HepG2 (cell line): ENCODE results near the gene ZNF488. TPM values are rescaled to one million over a fixed set of nuclear protein-coding genes. Genes with fewer than 3 reads are reported as not detected.

ENCODE experiments used
- ATAC-seq: fragments of 200-7000 bp; cut with Tn5 transposase; 3 replicates; pipeline ENCODE4 v1.9.1; 2020; ENCODE audit warnings: mild to moderate bottlenecking, moderate library complexity
- BruUV-seq: library from RNA; stranded (reverse); fragments of 400-500 nt; replicated peaks from 2 replicates; lab custom pipeline; 2021; lab: Mats Ljungman, UMichigan
- CTCF ChIA-PET: fragments of 300-600 bp; formaldehyde crosslinking; extraction: SDS; loops from one replicate; lab custom pipeline; 2021; ENCODE audit warnings: low total read pairs, inconsistent platforms, low intra/inter-chr PET ratio; lab: Yijun Ruan, JAX
- POLR2A ChIA-PET: fragments of 350-600 bp; sonication (Branson Sonifier 250); formaldehyde crosslinking; loops from one replicate; lab custom pipeline; 2020; ENCODE audit warnings: antibody characterized with exemption, inconsistent platforms; lab: Yijun Ruan, JAX
- DNase-seq: peaks from one replicate; pipeline ENCODE4 v3.0.0-alpha.2; 2015; ENCODE audit warnings: low spot score
- FAIRE-seq: peaks from 3 replicates; lab custom pipeline; 2011; peaks lifted over from hg19 to GRCh38; lab: Jason Lieb, UNC
- H2AFZ ChIP-seq: one replicate; pipeline ENCODE4 v1.6.1; 2011; ENCODE audit warnings: low read length, inconsistent platforms
- H3K27ac ChIP-seq: fragments of 300-600 bp; 3 replicates; pipeline ENCODE4 v1.8.0; 2011; ENCODE audit warnings: mixed run types, mild to moderate bottlenecking, mixed read lengths, low read length, inconsistent platforms; ENCODE audit not compliant: insufficient read depth; ENCODE audit errors: extremely low read length
- H3K27me3 ChIP-seq, 2 experiments: fragments of 200-600 bp in 1 of 2; 2 replicates in 1 of 2; 3 replicates in 1 of 2; pipeline versions ENCODE4 v1.6.0 to v1.8.0; 2011; ENCODE audit warnings: low read length in 2 of 2, mild to moderate bottlenecking in 2 of 2, moderate library complexity in 2 of 2, inconsistent platforms in 1 of 2; ENCODE audit not compliant: insufficient read depth in 2 of 2, control insufficient read depth in 1 of 2
- H3K36me3 ChIP-seq, 2 experiments: fragments of 200-600 bp in 1 of 2; replicated peaks in 1 of 2; 2 replicates in 1 of 2; 3 replicates in 1 of 2; pipeline versions ENCODE4 v1.5.1 to v1.8.0; 2011; ENCODE audit warnings: low read length in 2 of 2, inconsistent platforms in 1 of 2; ENCODE audit not compliant: insufficient read depth in 2 of 2, control insufficient read depth in 1 of 2
- H3K4me1 ChIP-seq: 2 replicates; pipeline ENCODE4 v1.5.1; 2012; ENCODE audit warnings: low read length, inconsistent platforms; ENCODE audit not compliant: insufficient read depth
- H3K4me2 ChIP-seq: 2 replicates; pipeline ENCODE4 v1.6.0; 2011; ENCODE audit warnings: low read depth, low read length, inconsistent platforms
- H3K4me3 ChIP-seq, 3 experiments: fragments of 200-600 bp in 1 of 3; sonication (generic), shearing (Covaris generic) in 1 of 3; replicated peaks in 1 of 3; 2 replicates each; pipeline ENCODE4 v1.5.1; 2011 to 2016; ENCODE audit warnings: low read length in 3 of 3, inconsistent platforms in 2 of 3, low read depth in 2 of 3, mild to moderate bottlenecking in 2 of 3, control low read depth in 1 of 3, mixed read lengths in 1 of 3; ENCODE audit not compliant: insufficient read depth in 1 of 3
- H3K79me2 ChIP-seq: one replicate; pipeline ENCODE4 v1.6.1; 2011; ENCODE audit warnings: low read length, inconsistent platforms; ENCODE audit not compliant: insufficient read depth
- H3K9ac ChIP-seq: 2 replicates; pipeline ENCODE4 v1.6.0; 2011; ENCODE audit warnings: mild to moderate bottlenecking, low read depth, low read length, inconsistent platforms; ENCODE audit not compliant: insufficient read depth
- H3K9me3 ChIP-seq: 2 replicates; pipeline ENCODE4 v1.5.1; 2012; ENCODE audit warnings: mild to moderate bottlenecking, low read length
- H4K20me1 ChIP-seq: 2 replicates; pipeline ENCODE4 v1.6.0; 2011; ENCODE audit warnings: inconsistent platforms, mild to moderate bottlenecking, low read length, moderate library complexity; ENCODE audit not compliant: insufficient read depth
- ADNP ChIP-seq: sonication (generic); formaldehyde crosslinking; IDR thresholded peaks from 2 replicates; pipeline ENCODE4 v1.4.0; 2020; ENCODE audit warnings: missing genetic modification reagents
- JUNB ChIP-seq: sonication (generic); formaldehyde crosslinking; IDR thresholded peaks from 2 replicates; pipeline ENCODE4 v1.8.0; 2022; ENCODE audit warnings: missing genetic modification reagents, mild to moderate bottlenecking, borderline replicate concordance
- KDM1A ChIP-seq: IDR thresholded peaks from 2 replicates; pipeline ENCODE4 v1.6.1; 2016; ENCODE audit warnings: missing compliant biosample characterization
- KDM6A ChIP-seq: IDR thresholded peaks from 2 replicates; pipeline ENCODE4 v1.6.1; 2016; ENCODE audit warnings: low read depth
- LRRFIP1 ChIP-seq: sonication (generic); formaldehyde crosslinking; conservative IDR thresholded peaks from 2 replicates; pipeline ENCODE4 v1.4.0; 2020; ENCODE audit warnings: missing genetic modification reagents
- POGZ ChIP-seq: sonication (generic); formaldehyde crosslinking; IDR thresholded peaks from 2 replicates; pipeline ENCODE4 v1.4.0; 2020; ENCODE audit warnings: mild to moderate bottlenecking, missing genetic modification reagents
- ZMAT3 ChIP-seq: sonication (generic); formaldehyde crosslinking; conservative IDR thresholded peaks from 2 replicates; pipeline ENCODE4 v1.7.0; 2021; ENCODE audit warnings: missing genetic modification reagents
- ZNF24 ChIP-seq: fragments of 450-650 bp; IDR thresholded peaks from 2 replicates; pipeline ENCODE4 v1.6.1; 2017; ENCODE audit warnings: antibody characterized with exemption, mild to moderate bottlenecking
- ZNF431 ChIP-seq: sonication (generic); formaldehyde crosslinking; IDR thresholded peaks from 2 replicates; pipeline ENCODE4 v1.9.0; 2022; ENCODE audit warnings: missing genetic modification reagents, low read depth, mild to moderate bottlenecking, borderline replicate concordance
- ZNF468 ChIP-seq: sonication (generic); formaldehyde crosslinking; IDR thresholded peaks from 2 replicates; pipeline ENCODE4 v1.8.0; 2022; ENCODE audit warnings: mild to moderate bottlenecking, moderate library complexity, missing genetic modification reagents
- ZXDC ChIP-seq: sonication (generic); formaldehyde crosslinking; IDR thresholded peaks from 2 replicates; pipeline ENCODE4 v1.5.0; 2020; ENCODE audit warnings: mild to moderate bottlenecking, missing genetic modification reagents
- WGBS: methylation state at CpG from one replicate; pipeline ENCODE4 v1.1.6; 2017; ENCODE audit warnings: low lambda C conversion rate; 5-methylcytosine and 5-hydroxymethylcytosine counted together
- in situ Hi-C: cut with HindIII; loops from 2 replicates; pipeline ENCODE4 v1.10.0; 2017; ENCODE audit warnings: low pct_unique_long_range_greater_than_20kb; ENCODE audit not compliant: extremely low pct_ligation_motif_present
- intact Hi-C: fragments of 100-400 bp; cut with micrococcal nuclease; formaldehyde crosslinking; loops from one replicate; pipeline ENCODE4 v1.10.0; 2022; ENCODE audit not compliant: unreplicated experiment
- polyA plus RNA-seq, 8 experiments: library from polyadenylated mRNA; depleted of rRNA in 3 of 8; stranded (reverse) in 7 of 8; unstranded in 1 of 8; fragments of >200 nt; fragmentation: Illumina TruSeq in 4 of 8; extraction: Trizol in 4 of 8; gene quantifications; 2 replicates each; pipeline versions ENCODE4 v1.2.1 to v1.2.3, GENCODE V29; 2011 to 2016; ENCODE audit warnings: low read depth in 4 of 8, missing spikeins in 1 of 8, mixed read lengths in 1 of 8; ENCODE audit not compliant: insufficient read depth in 1 of 8
- total RNA-seq, 5 experiments: library from RNA; depleted of rRNA; stranded (reverse); fragments of >200 nt; fragmentation: Illumina TruSeq; extraction: Trizol; gene quantifications; 2 replicates each; pipeline ENCODE4 v1.2.3, GENCODE V29; 2016; ENCODE audit warnings: low read depth in 1 of 5

Gene ZNF488
- total and polyA plus RNA-seq, 2 of the 13 experiments (the other 11 are each of a cell fraction or from before 2014, with no cell fraction given) = 0.13 to 0.15 TPM

GRCh38 chr10:47335906-47336305 is 48.2 kb downstream of the ZNF488 start (continued):
- TF ChIP-seq JUNB (CRISPR knock-in tag) (no peak), KDM6A (no peak), POGZ (CRISPR knock-in tag) (no peak), LRRFIP1 (CRISPR knock-in tag) (no peak), ADNP (CRISPR knock-in tag) (no peak), ZNF468 (CRISPR knock-in tag) (no peak), ZMAT3 (CRISPR knock-in tag) (no peak), ZNF24 (no peak), ZNF431 (CRISPR knock-in tag) (no peak), KDM1A (CRISPR knock-in tag) (no peak)

GRCh38 chr10:47334466-47335295 is 49.4 kb downstream of the ZNF488 start:
- no peak for TF ChIP-seq ZXDC
- Histone ChIP-seq H3K79me2 (no peaks in the 10 kb centered on the region), H3K4me2 (no peak overlapping the region), H3K9me3 (no peaks in the 10 kb centered on the region), H2AFZ (no peak overlapping the region), H4K20me1 (no peaks in the 10 kb centered on the region), H3K4me1 (peaks cover 8% of the 10 kb centered on the region; the same call in 1 of the 2 replicates), H3K27me3 (peaks cover 0 to 10% of the 10 kb centered on the region in 2 experiments; a peak in 1 of 5 replicates), H3K9ac (no peak overlapping the region), H3K36me3 (no peaks in the 10 kb centered on the region), H3K4me3 (no peak overlapping the region), H3K27ac (no peak overlapping the region)
- BruUV-seq = no TSS peak
- ATAC-seq (no peak), DNase-seq (no peak), FAIRE-seq (no peak)
- intact Hi-C loops (no loop called here), in situ Hi-C loops (no loop called here)
- ChIA-PET CTCF (no interaction called here), POLR2A (no interaction called here)
- WGBS = 35% methylated on average over 8 of the region's 8 CpGs
